Posterior vena cava (tissue), 2 donors: ENCODE data around the gene APBB1. TPM values are rescaled to one million over a fixed set of nuclear protein-coding genes. Genes with fewer than 3 reads are reported as not detected.
"Not testable (repeated sequence)": the region's sequence is repeated elsewhere in the genome, so short reads cannot be mapped to it uniquely, and the experiment has no call there.

Experiments used
- DNase-seq: peaks from one replicate; pipeline ENCODE4 v3.0.0-alpha.2; 2020; ENCODE audit warnings: low spot score
- intact Hi-C, 2 donors: fragments of 100-400 bp; cut with DNase I; formaldehyde crosslinking; loops; one replicate each; pipeline versions ENCODE4 v1.14.1 to v1.14.2; 2022 to 2023
- total RNA-seq, 2 donors: library from RNA; stranded (reverse); fragmentation: NEBNext Ultra II Directional; extraction: Animal tissue kit (Norgen Biotek cat#: 25700); gene quantifications; one replicate each; pipeline ENCODE4 v1.2.1, GENCODE V29; 2021
- donor health status: DM: yes; HTN: yes; CAD: no.
- donor health status: DM: yes; HTN: yes; CAD: no.

The APBB1 gene
- total RNA-seq, 2 donors from 2014 or later: 43.6 to 65.3 TPM

GRCh38 chr11:6397636-6398035 lies 21.3 kb downstream of the APBB1 start:
- no peak for DNase-seq
- intact Hi-C loops: no loop called here

GRCh38 chr11:6397156-6397555 lies 21.7 kb downstream of the APBB1 start:
- no peak for DNase-seq
- intact Hi-C loops: no loop called here

- DNase-seq: no peak
- intact Hi-C loops: no loop called here
Observed at GRCh38 chr11:6395470-6396060, 23.3 kb downstream of the APBB1 start.

GRCh38 chr11:6393989-6394670 lies 24.8 kb downstream of the APBB1 start:
- DNase-seq: no peak
- intact Hi-C loops: no loop called here

- intact Hi-C loops: not testable (repeated sequence)
Observed at GRCh38 chr11:6392251-6392650, 26.6 kb downstream of the APBB1 start.

GRCh38 chr11:6391537-6392134 lies 27.3 kb downstream of the APBB1 start:
- intact Hi-C loops: no loop called here
- no peak for DNase-seq

More at GRCh38 chr11:6392251-6392650, 26.6 kb downstream of the APBB1 start:
- not testable (repeated sequence) for DNase-seq

GRCh38 chr11:6390718-6391469 lies 28.0 kb downstream of the APBB1 start:
- intact Hi-C loops: no loop called here
- DNase-seq: no peak

- DNase-seq: peak; percentile 98
- intact Hi-C loops: loop anchor here (10.0 kb wide), 2 partner anchors 45 to 115 kb away; no protein-coding TSS in a partner anchor
Observed at GRCh38 chr11:6389905-6390717, 28.8 kb downstream of the APBB1 start, which contains the start of gene SMPD1. Gene SMPD1 (plus strand): TSS chr11:6390474. CDS start chr11:6390599, 125 bp downstream.

GRCh38 chr11:6388748-6389147 lies 30.1 kb downstream of the APBB1 start:
- intact Hi-C loops: loop anchor here (10.0 kb wide), 2 partner anchors 46 to 116 kb away; no protein-coding TSS in a partner anchor
- DNase-seq: no peak

- intact Hi-C loops: loop anchor here (10.0 kb wide), 2 partner anchors 47 to 117 kb away; no protein-coding TSS in a partner anchor
- no peak for DNase-seq
Observed at GRCh38 chr11:6387811-6388599, 30.9 kb downstream of the APBB1 start.

GRCh38 chr11:6385046-6385777 lies 33.7 kb downstream of the APBB1 start:
- intact Hi-C loops: loop anchor here (10.0 kb wide), 2 partner anchors 50 to 120 kb away; no protein-coding TSS in a partner anchor
- no peak for DNase-seq

- DNase-seq: no peak
Observed at GRCh38 chr11:6378640-6378989, 40.3 kb downstream of the APBB1 start.

GRCh38 chr11:6377902-6378639 lies 40.8 kb downstream of the APBB1 start:
- intact Hi-C loops: loop anchor here in 1 of 2 donors (2.0 kb wide), 1 partner anchor 65 kb away; no protein-coding TSS in a partner anchor
- DNase-seq: no peak

More at GRCh38 chr11:6378640-6378989, 40.3 kb downstream of the APBB1 start:
- intact Hi-C loops: loop anchor here in 1 of 2 donors (2.0 kb wide), 1 partner anchor 64 kb away; no protein-coding TSS in a partner anchor

GRCh38 chr11:6371825-6372224 lies 47.1 kb downstream of the APBB1 start:
- no peak for DNase-seq
- intact Hi-C loops: no loop called here

- no peak for DNase-seq
- intact Hi-C loops: loop anchor here (10.0 kb wide), 2 partner anchors 111 to 341 kb away; partner anchors contain the start of gene CCKBR (in 1 of the 2)
Observed at GRCh38 chr11:6365659-6366058, 53.2 kb downstream of the APBB1 start.
